ENCODE measurements around the gene FLYWCH1. TPM values are rescaled to one million over a fixed set of nuclear protein-coding genes. Genes with fewer than 3 reads are reported as not detected.

The FLYWCH1 gene
- total and polyA plus RNA-seq, 2 of the 8 experiments (the other 6 are each of a cell fraction or from before 2014, with no cell fraction given): 12.4 to 23.5 TPM

- POLR2A ChIA-PET (ENCODE audit: partially characterized antibody): interaction anchor here (1.1 to 3.2 kb wide), 4 partner anchors 10 to 20 kb away, joined by 3 to 9 read pairs (median 4); partner anchors contain the start of gene KREMEN2
- Histone ChIP-seq H2AFZ (ENCODE audit: low read length) (no peak overlapping the region), H2BK15ac (ENCODE audit: low read length) (no peak overlapping the region), H3K4me1 (replicated peaks in 1 of 4; ENCODE audit: control insufficient read depth in 3 of 4, insufficient read depth in 4 of 4, low read length in 3 of 4) (peaks cover 0 to 6% (median 3%) of the 10 kb centered on the region in 4 experiments; a peak in 3 of 7 replicates), H3K9me3 (ENCODE audit: insufficient read depth in 2 of 2, low read depth in 1 of 2, low read length in 1 of 2) (no peaks in the 10 kb centered on the region), H3K14ac (ENCODE audit: insufficient read length) (no peak overlapping the region), H4K20me1 (replicated peaks in 1 of 2; ENCODE audit: control insufficient read depth in 1 of 2, insufficient read depth in 2 of 2, low read length in 2 of 2) (no peaks in the 10 kb centered on the region), H3K79me2 (ENCODE audit: control insufficient read depth in 1 of 2, insufficient read depth in 2 of 2, low read length in 2 of 2) (no peaks in the 10 kb centered on the region), H2BK5ac (ENCODE audit: low read depth, low read length) (no peak overlapping the region), H3K4me2 (ENCODE audit: insufficient read depth in 1 of 2, low read depth in 2 of 2, low read length in 2 of 2) (no peak overlapping the region), H4K8ac (ENCODE audit: extremely low read depth, insufficient read depth, low read length) (no peak overlapping the region; the same call in 1 of the 2 replicates), H2BK120ac (replicated peaks; ENCODE audit: low read depth, low read length) (no peak overlapping the region), H3K23me2 (ENCODE audit: low read depth, low read length) (no peaks in the 10 kb centered on the region), H3K18ac (ENCODE audit: extremely low read depth, low read length) (no peak overlapping the region; the same call in 1 of the 2 replicates), H3K4me3 (ENCODE audit: extremely low read depth in 1 of 4, insufficient read depth in 2 of 4, low read depth in 3 of 4, low read length in 4 of 4) (no peak overlapping the region), H3K27me3 (replicated peaks in 1 of 4; ENCODE audit: control insufficient read depth in 3 of 4, extremely low read depth in 1 of 4, insufficient read depth in 3 of 4, low read length in 3 of 4) (no peaks in the 10 kb centered on the region; a peak in 1 of 7 replicates), H4K5ac (ENCODE audit: insufficient read length, low read depth, low read length) (no peak overlapping the region), H3K27ac (ENCODE audit: low read depth, low read length) (no peak overlapping the region), H2BK12ac (ENCODE audit: low read depth, low read length) (no peak overlapping the region), H2AK5ac (ENCODE audit: low read depth, low read length) (no peak overlapping the region), H3K9ac (replicated peaks in 1 of 4; ENCODE audit: extremely low read depth in 1 of 4, low read depth in 3 of 4, low read length in 3 of 4) (no peak overlapping the region), H2BK20ac (ENCODE audit: low read length) (no peak overlapping the region), H3K79me1 (ENCODE audit: low read depth, low read length) (no peaks in the 10 kb centered on the region), H4K91ac (replicated peaks; ENCODE audit: insufficient read length, low read length) (no peak overlapping the region), H3K56ac (replicated peaks; ENCODE audit: insufficient read length, low read depth, low read length) (no peak overlapping the region), H3K23ac (ENCODE audit: insufficient read length) (no peak overlapping the region), H3K36me3 (ENCODE audit: control insufficient read depth in 2 of 4, insufficient read depth in 4 of 4, low read length in 3 of 4) (no peaks in the 10 kb centered on the region), H3K4ac (replicated peaks; ENCODE audit: insufficient read length, low read depth, low read length) (no peak overlapping the region)
- 93% methylated on average over 19 of the region's 19 CpGs; no CpG with 5 or more reads in 1 of the 2 experiments for WGBS, 2 experiments (ENCODE audit: extremely low coverage in 1 of 2, insufficient coverage in 1 of 2, insufficient read length in 1 of 2, insufficient replicate concordance in 2 of 2, low coverage in 1 of 2, low lambda C conversion rate in 2 of 2, missing lambda C conversion rate in 1 of 2)
- FAIRE-seq (no peak), DNase-seq (ENCODE audit: low read depth in 1 of 2, low spot score in 2 of 2) (no peak)
- no peak for TF ChIP-seq YY1 (IDR thresholded peaks at IDR 0.05; ENCODE audit: low read depth, low read length)
- no peak for TF ChIP-seq NRF1 (IDR thresholded peaks at IDR 0.05; ENCODE audit: low read depth, low read length)
- no peak for TF ChIP-seq RXRA (IDR thresholded peaks at IDR 0.05; ENCODE audit: insufficient read depth, low read depth, low read length)
- no peak for TF ChIP-seq PHF8 (conservative IDR thresholded peaks at IDR 0.05; ENCODE audit: low read depth, low read length)
- CTCF ChIA-PET (ENCODE audit: partially characterized antibody): interaction anchor here (0.9 to 4.9 kb wide), 4 partner anchors 12 to 110 kb away, joined by 3 to 41 read pairs (median 5); partner anchors contain the start of gene KREMEN2
These were observed 38.1 kb downstream of the FLYWCH1 start for GRCh38 chr16:2949705-2950352.

Measured in H1 (cell line).